HG03045 (cell line): ENCODE results near the gene DAGLA.
"Not testable (repeated sequence)": the region's sequence is repeated elsewhere in the genome, so short reads cannot be mapped to it uniquely, and the experiment has no call there.

Experiments
- ATAC-seq: cut with Tn5 transposase; IDR thresholded peaks from one replicate; pipeline ENCODE4 v1.9.1; 2021; ENCODE audit warnings: mild to moderate bottlenecking, moderate library complexity; ENCODE audit not compliant: unreplicated experiment

Gene DAGLA

GRCh38 chr11:61679893-61680621 lies at the start of gene DAGLA:
DAGLA (plus strand) TSS chr11:61680391; CDS start chr11:61720156, 39,765 bp downstream.
- no peak for ATAC-seq

GRCh38 chr11:61632096-61632495 lies 48.1 kb upstream of the DAGLA start:
- ATAC-seq = no peak

GRCh38 chr11:61635304-61635703 lies 44.9 kb upstream of the DAGLA start:
- no peak for ATAC-seq

- ATAC-seq = no peak
Measured at GRCh38 chr11:61635787-61636186, 44.4 kb upstream of the DAGLA start.

- no peak for ATAC-seq
Measured at GRCh38 chr11:61636676-61637075, 43.5 kb upstream of the DAGLA start.

- ATAC-seq = no peak
Measured at GRCh38 chr11:61637277-61637676, 42.9 kb upstream of the DAGLA start.

GRCh38 chr11:61639816-61640443 lies 40.3 kb upstream of the DAGLA start:
- no peak for ATAC-seq

- no peak for ATAC-seq
Measured at GRCh38 chr11:61642162-61642561, 38.0 kb upstream of the DAGLA start.

GRCh38 chr11:61645179-61645868 lies 34.9 kb upstream of the DAGLA start:
- no peak for ATAC-seq

- no peak for ATAC-seq
Measured at GRCh38 chr11:61647529-61647928, 32.7 kb upstream of the DAGLA start.

GRCh38 chr11:61650781-61651571 lies 29.2 kb upstream of the DAGLA start:
- ATAC-seq = no peak

- no peak for ATAC-seq
Measured at GRCh38 chr11:61652135-61652534, 28.1 kb upstream of the DAGLA start.

GRCh38 chr11:61654397-61654829 lies 25.8 kb upstream of the DAGLA start:
- ATAC-seq = no peak

GRCh38 chr11:61655266-61656159 lies 24.7 kb upstream of the DAGLA start:
- not testable (repeated sequence) for ATAC-seq

GRCh38 chr11:61656347-61657077 lies 23.7 kb upstream of the DAGLA start:
- no peak for ATAC-seq

GRCh38 chr11:61657566-61658290 lies 22.5 kb upstream of the DAGLA start:
- no peak for ATAC-seq

GRCh38 chr11:61659413-61660196 lies 20.6 kb upstream of the DAGLA start:
- no peak for ATAC-seq

GRCh38 chr11:61660997-61661396 lies 19.2 kb upstream of the DAGLA start:
- ATAC-seq = not testable (repeated sequence)
